GM18526 (cell line): ENCODE data around the gene AUTS2.

Experiments used
- POLR2A ChIP-seq: IDR thresholded peaks from 3 replicates; pipeline ENCODE4 v1.6.1; 2011; ENCODE audit not compliant: insufficient read length; ENCODE audit errors: extremely low read depth

Gene AUTS2

DNA sequence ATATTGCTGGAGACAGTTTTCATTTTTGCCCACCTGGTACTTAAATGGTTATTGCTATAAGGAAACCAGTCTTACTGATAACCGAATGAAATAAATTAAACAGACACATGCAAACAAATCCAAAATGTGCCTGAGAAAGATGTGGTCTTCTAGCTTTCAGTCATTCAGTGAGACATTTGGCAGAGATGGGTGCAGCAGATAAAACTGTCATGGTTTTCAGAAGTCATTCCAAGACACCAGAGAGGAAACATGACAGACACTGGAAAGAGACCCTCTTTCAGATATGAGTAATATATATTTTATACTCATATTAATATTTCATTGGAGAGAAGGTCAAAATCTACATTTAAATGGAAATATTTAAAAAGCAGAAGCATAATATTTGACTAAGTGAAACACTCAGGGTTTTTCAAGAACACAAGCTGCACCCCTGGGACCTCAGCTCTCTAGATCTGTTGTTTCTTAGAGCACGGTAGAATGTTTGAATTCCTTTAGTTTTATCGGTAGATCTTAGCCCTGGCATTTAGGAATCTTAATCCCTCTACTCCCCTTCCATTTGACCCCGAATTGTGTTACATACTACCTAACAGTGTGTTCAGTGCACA lies 246.1 kb downstream of the AUTS2 start:
- TF ChIP-seq POLR2A = no peak

DNA sequence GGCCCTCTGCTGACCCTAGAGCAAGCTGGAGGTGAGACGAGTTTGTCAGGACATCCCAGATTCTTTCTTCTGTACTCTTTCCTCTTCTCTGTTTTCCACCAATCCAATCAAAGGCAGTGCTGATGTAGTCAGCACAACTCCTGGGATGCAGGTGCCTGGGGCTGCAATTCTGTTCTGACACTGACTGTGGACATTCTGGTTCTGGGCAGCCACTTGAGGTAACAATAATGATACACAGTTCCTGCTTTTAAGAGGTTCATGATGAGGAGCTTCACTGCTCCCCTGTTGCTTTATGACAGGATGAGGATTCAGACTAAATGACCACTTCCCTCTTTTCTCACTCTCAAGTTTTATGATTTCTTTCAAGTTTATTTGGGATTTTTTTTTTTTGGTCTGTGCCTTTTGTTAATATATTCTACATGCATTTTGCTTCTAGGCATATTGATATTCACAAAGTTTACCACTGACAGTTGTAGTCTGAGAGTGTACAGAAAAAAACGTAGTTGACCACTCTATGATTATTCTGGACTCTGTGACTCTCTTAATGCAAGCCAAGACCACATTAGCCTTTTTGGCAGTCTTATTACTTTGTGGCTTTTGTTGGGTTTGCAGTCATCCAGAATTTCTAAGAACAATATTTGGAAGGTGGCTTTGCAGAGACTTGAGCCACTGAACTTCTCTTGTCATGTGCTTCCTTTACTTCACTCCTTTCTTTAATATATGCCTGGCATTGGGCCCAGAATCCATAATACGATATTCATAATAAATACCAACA lies 247.6 kb downstream of the AUTS2 start:
- TF ChIP-seq POLR2A = no peak

DNA sequence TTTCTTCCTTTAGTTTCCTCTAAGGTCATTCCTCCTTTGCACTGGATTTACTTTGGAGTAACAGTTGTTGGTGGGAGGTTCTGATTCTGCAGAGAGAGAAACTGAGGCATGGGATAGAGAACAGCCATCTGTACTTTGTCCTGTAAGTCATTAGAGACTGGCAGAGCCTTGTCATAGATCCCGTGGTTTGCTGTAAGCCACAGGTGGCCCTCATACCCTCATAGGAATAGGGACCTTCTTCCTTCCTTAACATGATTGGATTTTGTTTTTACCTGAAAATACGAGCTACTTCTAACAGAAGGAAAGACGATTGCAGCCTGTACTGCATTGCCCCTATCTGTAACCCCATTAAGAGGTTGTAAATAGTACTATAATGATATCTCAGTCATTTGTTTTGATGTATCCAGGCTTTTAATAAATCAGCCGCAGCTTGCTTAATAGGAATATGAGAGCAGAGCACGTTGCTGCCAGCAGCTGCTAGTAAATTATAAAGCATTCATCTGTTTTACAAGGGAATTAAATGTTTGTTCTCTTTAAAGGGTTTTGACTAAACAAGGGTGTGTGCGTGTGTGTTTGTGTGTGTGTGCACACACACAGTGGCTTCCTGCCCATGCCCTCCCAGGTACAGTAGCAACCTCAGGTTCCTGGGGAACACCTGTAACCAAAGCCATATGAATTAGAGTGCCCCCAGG lies 249.8 kb downstream of the AUTS2 start:
- TF ChIP-seq POLR2A = no peak

DNA sequence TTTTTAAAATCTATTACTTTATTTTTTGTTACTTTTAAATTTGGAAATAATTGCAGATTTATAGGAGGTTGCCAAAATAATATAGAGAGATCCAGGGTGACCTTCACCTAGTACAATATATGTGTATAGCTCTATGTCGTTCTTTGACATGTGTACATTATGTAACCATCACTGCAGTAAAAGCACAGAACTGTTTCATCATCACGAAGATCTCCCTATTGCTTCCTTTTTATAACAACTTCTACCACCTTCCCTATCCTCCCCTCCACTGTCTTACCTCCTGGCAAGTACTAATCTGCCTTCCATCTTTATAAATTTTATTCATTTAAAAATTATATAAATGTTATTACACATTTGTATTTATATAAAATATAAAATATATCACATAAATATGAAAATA lies 251.0 kb downstream of the AUTS2 start:
- TF ChIP-seq POLR2A = no peak

DNA sequence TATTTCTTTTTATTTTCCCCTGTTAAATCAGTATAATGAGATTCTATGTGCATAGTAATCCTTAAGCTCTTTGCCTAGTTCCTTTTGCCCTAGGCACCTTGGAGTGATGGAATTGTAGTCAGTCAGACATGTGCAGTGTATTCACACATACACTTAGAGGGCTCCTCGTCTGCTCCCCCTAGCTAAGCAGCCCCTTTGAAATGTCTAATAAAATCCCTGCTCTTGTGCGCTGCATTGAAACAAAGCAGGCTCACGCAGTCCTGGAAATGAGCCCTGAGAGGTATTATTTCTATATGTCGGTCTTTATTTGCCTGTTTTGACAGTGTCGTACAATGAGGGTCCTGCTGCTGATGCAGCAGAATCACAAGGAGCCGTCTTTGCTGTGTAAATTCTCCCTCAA lies 258.7 kb downstream of the AUTS2 start:
- no peak for TF ChIP-seq POLR2A

DNA sequence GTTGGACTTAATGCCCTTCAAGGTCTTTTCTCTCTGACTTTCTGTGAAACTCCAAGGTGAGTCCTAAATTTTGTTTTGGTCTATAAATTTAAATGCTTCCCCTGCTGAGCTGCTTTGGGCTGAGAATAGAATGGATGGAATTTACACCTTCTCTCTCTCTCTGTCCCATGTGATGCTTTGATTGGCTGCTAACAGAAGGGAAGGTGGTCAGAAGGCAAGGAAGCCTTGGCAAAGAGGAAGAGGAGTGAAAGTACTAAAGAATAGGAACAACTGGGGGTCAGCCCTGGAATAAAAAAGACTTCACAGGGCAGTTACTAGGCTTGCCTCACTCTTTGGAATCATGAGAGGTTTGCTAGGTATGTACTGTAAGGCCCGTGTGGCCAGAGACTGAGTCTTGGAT lies 260.2 kb downstream of the AUTS2 start:
- TF ChIP-seq POLR2A = no peak

DNA sequence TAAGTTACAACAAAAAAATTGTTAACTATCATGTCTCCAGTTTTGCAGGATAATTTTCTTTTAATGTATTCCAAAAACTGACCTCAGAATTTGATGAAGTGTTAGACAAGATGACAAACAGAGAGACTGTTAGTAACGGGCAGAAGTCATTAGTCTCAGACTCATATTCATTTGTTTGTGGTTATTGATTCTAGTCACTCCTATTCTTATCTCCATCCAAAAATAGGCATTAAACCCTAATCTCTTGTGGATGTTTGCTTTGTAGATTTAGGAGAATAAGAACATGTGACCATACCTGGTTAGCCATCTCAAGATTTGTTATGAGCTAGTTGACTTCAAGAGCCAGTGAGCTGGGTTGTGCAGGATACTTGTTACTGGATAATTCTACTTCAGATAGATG lies 261.1 kb downstream of the AUTS2 start:
- TF ChIP-seq POLR2A = no peak

DNA sequence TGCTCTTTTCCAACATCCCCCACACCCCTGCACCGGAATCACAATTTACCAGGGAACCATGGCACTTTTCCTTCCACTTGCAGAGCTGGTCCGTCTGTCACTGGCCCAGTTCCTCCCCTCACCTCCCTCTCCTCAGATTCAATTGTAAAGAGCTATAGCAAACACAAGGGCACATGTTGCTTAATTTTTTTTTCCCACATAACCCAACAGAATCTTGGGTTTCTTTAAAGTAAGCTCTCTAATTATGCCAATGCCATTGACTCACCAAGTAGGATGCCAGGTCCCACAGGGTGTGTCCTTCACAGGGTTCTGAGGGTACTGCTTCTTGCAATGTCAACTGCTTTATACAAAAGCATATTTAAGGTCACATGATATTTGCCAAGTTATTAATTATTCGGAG lies 262.2 kb downstream of the AUTS2 start:
- no peak for TF ChIP-seq POLR2A

DNA sequence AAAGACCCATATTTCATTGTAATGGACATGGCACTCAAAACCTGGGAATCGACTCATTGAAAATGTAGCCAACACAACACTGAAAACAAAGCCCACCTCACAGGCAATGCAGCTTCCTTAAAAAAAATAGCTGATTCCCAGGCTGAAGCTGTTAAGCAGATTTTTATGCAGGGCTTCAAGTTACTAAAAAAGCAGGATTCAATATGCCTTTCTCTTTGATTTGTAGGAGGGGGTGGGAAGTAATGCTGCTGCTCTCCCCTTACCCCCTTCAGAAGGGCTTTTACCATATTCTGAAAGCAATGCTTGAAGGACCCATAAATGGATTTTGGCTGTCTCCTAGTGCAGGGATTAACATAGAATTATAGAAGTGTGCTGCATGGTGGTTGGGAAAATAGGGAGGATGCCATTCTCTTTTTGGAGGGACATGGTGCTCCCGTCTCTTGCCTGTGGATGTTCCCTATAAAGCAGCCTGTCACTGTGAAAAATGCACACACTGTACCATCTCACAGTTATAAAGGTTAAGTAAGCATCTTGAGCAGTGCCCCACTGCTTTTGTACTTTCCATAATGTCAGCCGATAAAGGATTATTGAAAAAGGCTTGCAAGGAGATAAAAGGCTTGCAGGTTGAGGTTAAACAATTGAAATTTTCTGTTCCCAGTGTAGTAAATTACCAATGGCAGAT lies 262.8 kb downstream of the AUTS2 start:
- no peak for TF ChIP-seq POLR2A

DNA sequence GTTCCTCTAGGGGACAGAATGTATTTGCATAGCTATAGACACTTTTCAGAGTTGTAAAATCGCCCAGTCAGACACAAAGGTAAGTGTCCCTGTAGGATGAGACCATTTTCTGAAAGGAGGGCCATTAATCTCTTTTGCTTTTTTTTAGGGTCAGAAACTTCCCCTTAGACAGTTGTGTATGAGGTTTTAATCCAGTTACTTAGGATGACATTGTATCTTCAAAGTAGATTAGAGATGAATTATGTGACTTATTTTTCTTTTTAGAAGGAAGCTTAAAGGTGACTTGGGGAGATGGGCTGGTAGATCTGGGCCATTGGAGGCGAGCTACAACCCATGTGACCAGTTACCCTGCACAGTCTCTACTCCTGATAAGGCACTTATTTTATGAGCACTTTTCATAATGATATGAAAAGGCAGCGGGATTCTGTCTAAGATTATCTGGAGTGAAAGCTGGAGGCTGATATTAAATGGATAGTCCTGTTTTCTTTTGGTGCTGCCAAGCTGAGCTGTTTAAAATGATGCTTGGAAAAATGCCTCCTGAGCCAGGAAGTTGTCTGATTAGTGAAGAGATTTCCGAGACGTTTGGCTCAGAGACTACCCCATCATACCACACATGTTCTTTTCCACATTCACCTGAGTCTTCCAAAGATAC lies 264.3 kb downstream of the AUTS2 start:
- no peak for TF ChIP-seq POLR2A

DNA sequence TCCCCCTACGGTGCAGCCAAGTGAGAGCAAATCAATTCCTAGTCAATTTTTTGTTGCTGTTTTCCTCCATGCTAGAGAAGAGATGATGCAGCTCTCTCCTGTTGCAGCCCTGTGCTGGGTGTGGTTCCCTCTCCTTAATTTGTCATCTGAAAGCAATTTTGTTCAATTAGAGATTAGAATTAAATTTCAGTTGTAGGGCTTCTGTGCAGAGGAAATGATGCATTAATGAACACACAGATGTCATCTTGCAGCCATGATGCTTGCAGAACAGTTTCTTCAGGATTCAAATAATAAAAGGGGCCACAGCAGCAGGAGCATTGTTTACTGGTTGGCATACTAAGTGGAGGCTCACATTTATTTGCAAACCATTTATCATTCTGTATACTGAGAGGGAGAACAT lies 266.0 kb downstream of the AUTS2 start:
- TF ChIP-seq POLR2A = no peak

DNA sequence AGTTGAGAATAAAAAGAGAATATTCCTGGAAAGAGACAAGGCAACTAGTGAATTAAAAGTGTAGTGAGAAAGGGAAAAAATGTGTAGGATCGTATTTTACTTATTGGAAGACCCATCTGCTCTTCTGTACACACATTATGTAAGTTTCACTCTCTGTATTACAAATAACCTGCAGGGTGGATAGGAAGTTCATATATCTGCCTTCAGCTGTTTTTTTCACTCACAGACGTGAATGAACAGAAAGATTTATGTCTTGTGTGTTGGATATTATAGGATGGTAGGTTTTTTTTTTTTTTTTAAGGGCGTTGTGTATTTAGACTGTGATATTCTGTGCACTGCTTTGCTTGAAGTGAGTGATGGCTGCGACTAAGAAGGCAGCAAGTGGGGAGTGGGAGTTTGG lies 266.5 kb downstream of the AUTS2 start:
- TF ChIP-seq POLR2A = no peak

DNA sequence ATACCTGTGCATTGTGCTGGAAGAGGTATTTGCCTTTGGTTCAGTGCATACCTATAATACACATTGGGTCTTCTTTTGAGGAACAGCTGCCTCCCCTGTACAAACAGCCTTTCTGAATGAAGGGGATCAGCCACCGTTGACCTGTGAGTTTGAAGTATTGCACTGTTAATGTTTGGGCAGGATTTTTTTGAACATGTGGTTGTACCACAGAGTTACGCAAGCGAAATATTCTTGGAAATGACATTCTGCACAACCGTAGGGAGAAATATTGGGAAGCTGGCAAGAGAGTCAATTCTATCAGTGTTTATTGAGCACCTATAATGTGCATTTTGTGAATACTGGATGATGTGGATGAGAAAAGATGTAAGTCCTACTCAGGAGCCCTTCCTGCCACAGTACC lies 270.6 kb downstream of the AUTS2 start:
- no peak for TF ChIP-seq POLR2A

DNA sequence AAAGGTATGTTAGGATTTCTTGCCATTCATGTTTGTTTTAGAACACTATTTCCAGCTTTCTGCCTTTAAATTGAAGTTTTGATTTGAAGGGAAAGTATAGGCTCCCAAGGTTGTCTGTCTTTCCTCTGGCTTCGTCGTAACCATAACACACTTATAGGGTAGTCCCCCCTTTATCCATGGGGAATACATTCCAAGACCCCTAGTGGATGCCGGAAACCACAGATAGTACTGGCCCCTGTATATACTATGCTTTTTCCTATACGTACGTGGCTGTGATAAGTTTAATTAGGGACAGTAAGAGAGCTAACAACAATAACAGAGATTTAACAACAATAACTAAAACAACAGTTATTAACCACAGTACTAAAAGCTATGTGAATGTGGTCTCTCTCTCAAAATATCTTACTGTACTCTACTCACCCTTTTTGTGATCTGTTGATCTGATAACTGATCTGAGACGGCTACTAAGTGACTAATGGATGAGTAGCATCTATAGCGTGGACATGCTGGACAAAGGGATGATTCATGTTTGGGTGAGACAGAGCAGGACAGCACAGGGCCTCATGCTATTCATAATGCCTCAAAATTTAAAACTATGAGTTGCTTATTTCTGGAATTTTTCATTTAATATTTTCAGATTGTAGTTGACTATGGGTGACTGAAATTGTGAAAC lies 273.1 kb downstream of the AUTS2 start:
- TF ChIP-seq POLR2A = no peak
